NB4 (cell line): ENCODE data around the gene C4BPB.

ENCODE experiments used
- DNase-seq: peaks from one replicate; pipeline ENCODE4 v3.0.0; 2010; ENCODE audit warnings: low read depth
- H3K4me3 ChIP-seq: one replicate; pipeline ENCODE4 v1.5.1; 2011; ENCODE audit warnings: mild to moderate bottlenecking, low read depth, low read length, moderate library complexity
- CTCF ChIP-seq: IDR thresholded peaks from one replicate; pipeline ENCODE4 v1.5.1; 2012; ENCODE audit warnings: low read depth, low read length
- MAX ChIP-seq: IDR thresholded peaks from 2 replicates; pipeline ENCODE4 v1.6.1; 2011; ENCODE audit warnings: low read depth, low read length
- MYC ChIP-seq: IDR thresholded peaks from 2 replicates; pipeline ENCODE4 v1.6.1; 2011; ENCODE audit warnings: low read depth, low read length
- POLR2A ChIP-seq: IDR thresholded peaks from 2 replicates; pipeline ENCODE4 v1.6.1; 2011; ENCODE audit warnings: mild to moderate bottlenecking; ENCODE audit not compliant: insufficient read length; ENCODE audit errors: extremely low read depth

The C4BPB gene

GRCh38 chr1:207048041-207048440 lies 40.6 kb upstream of the C4BPB start:
- no peak overlapping the region for H3K4me3 ChIP-seq
- DNase-seq = no peak
- TF ChIP-seq CTCF (no peak), MYC (no peak), MAX (no peak), POLR2A (no peak)

- H3K4me3 ChIP-seq = peak overlapping the region; percentile 92
- no peak for TF ChIP-seq MAX
- no peak for DNase-seq
Observed at GRCh38 chr1:207049054-207049453, 39.6 kb upstream of the C4BPB start.

GRCh38 chr1:207049514-207049913 lies 39.1 kb upstream of the C4BPB start:
- TF ChIP-seq CTCF = no peak
- TF ChIP-seq MYC = no peak
- TF ChIP-seq POLR2A = no peak
- no peak for TF ChIP-seq MAX
- H3K4me3 ChIP-seq = peak overlapping the region; percentile 92
- no peak for DNase-seq

GRCh38 chr1:207049974-207050391 lies 38.7 kb upstream of the C4BPB start:
- TF ChIP-seq MAX (no peak), CTCF (peak; percentile 72), POLR2A (no peak)
- peak overlapping the region; percentile 92 for H3K4me3 ChIP-seq
- peak; percentile 68 for DNase-seq

GRCh38 chr1:207050480-207051190 lies 38.0 kb upstream of the C4BPB start:
- peak overlapping the region; percentile 92 for H3K4me3 ChIP-seq
- TF ChIP-seq POLR2A (peak; percentile 61), MYC (peak; percentile 21; the same call in 1 of the 2 replicates), MAX (no peak)
- DNase-seq = peak; percentile 87

- DNase-seq = no peak
- no peak for TF ChIP-seq POLR2A
- no peak for TF ChIP-seq MYC
- TF ChIP-seq CTCF = no peak
- no peak for TF ChIP-seq MAX
- H3K4me3 ChIP-seq = peak within 1 kb of the TSS; percentile 92
Observed at GRCh38 chr1:207051191-207051943, 37.3 kb upstream of the C4BPB start, which contains the start of gene YOD1. Gene YOD1 (minus strand): TSS chr1:207051208. CDS start chr1:207051030, 178 bp downstream.
